Tibial nerve (tissue), 3 donors: ENCODE measurements around the gene RUNDC1.

ENCODE experiments used
- CTCF ChIP-seq, 5 experiments: fragments of 200-600 bp in 3 of 5; fragments of 450-650 bp in 2 of 5; sonication (generic) in 3 of 5; IDR thresholded peaks; one replicate each; pipeline ENCODE4 v1.5.1; 2016 to 2019; ENCODE audit warnings: antibody characterized with exemption in 5 of 5, mild to moderate bottlenecking in 3 of 5, moderate library complexity in 2 of 5
- POLR2A ChIP-seq, 2 donors: fragments of 450-650 bp; IDR thresholded peaks; one replicate each; pipeline ENCODE4 v1.6.1; 2017; ENCODE audit warnings: antibody characterized with exemption in 2 of 2, mild to moderate bottlenecking in 2 of 2, moderate library complexity in 2 of 2

GRCh38 chr17:42937712-42938596 is 42.4 kb upstream of the RUNDC1 start:
- TF ChIP-seq CTCF (IDR thresholded peaks at IDR 0.05) (peak; percentile 25 to 66 (median 50)), POLR2A (IDR thresholded peaks at IDR 0.05) (no peak)
